ENCODE measurements around the gene BCL11B. TPM values are rescaled to one million over a fixed set of nuclear protein-coding genes. Genes with fewer than 3 reads are reported as not detected.

Gene BCL11B
- total RNA-seq, 1 donor from 2014 or later, result 1.0 TPM

DNA sequence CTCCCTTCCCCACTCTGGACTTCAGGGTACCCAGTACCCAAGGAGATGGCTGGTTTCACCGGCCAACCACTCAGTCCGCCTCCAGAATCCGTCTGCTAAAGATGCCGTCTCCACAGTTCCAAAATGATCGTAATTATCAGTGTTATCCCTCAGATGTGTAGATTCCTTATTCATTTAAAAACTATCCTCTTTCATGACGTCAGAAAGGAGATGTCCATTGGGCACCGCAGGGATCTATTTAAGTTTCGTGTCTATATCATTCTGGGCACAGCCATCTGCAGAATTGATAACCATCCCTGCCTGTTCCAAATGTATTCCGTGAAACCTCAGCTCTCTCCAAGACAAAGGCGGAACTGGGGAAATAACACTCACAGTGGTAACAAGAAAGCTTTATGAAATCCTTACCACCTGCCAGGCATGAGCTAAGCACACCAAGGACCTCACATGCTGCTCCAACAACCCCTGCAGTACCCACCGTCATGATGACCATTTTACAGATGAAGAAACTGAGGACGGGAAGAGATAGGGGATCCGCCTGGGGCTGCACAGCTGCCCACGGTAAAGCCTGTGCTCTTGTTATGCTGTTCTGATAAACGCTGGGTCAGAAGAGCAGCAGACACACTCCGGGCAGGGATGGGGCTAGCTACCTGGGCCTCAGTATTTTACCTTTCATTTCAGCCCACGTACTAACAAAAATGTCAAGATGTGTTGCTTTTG is 90.0 kb downstream of the BCL11B start:
- Mint-ChIP-seq H3K4me1 (ENCODE audit: unreplicated experiment) (peaks cover 11% of the 10 kb centered on the region), H3K4me3 (ENCODE audit: unreplicated experiment) (no peak overlapping the region), H3K9me3 (ENCODE audit: unreplicated experiment) (no peaks in the 10 kb centered on the region), H3K36me3 (ENCODE audit: low read depth, unreplicated experiment) (no peaks in the 10 kb centered on the region), H3K27ac (ENCODE audit: unreplicated experiment) (no peak overlapping the region), H3K27me3 (ENCODE audit: unreplicated experiment) (peaks cover 2% of the 10 kb centered on the region)
- TF ChIP-seq, protein P1, sequence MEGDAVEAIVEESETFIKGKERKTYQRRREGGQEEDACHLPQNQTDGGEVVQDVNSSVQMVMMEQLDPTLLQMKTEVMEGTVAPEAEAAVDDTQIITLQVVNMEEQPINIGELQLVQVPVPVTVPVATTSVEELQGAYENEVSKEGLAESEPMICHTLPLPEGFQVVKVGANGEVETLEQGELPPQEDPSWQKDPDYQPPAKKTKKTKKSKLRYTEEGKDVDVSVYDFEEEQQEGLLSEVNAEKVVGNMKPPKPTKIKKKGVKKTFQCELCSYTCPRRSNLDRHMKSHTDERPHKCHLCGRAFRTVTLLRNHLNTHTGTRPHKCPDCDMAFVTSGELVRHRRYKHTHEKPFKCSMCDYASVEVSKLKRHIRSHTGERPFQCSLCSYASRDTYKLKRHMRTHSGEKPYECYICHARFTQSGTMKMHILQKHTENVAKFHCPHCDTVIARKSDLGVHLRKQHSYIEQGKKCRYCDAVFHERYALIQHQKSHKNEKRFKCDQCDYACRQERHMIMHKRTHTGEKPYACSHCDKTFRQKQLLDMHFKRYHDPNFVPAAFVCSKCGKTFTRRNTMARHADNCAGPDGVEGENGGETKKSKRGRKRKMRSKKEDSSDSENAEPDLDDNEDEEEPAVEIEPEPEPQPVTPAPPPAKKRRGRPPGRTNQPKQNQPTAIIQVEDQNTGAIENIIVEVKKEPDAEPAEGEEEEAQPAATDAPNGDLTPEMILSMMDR (IDR thresholded peaks at IDR 0.05; ENCODE audit: unreplicated experiment), result no peak
- DNase-seq (ENCODE audit: low spot score), result no peak

DNA sequence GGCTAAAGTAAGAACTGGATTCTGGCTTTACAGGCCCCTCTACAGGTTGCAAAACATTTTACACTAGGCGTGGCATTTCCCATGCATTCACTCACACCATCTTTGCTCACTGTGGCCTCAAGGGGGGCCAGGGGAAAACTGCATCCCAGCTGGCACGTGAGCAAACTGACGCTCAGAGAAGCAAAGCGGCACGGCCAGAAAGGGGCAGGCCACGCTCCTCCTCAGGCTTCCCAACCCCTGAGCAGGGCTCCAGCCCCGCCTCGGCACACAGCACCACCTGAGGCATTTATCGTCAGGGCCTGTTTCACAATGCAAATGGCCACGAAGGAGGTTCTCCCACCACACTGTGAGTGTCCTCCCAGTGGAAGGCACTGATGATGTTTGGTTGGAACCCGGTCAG is 90.8 kb downstream of the BCL11B start:
- DNase-seq (ENCODE audit: low spot score), result no peak
- peaks cover 11% of the 10 kb centered on the region for H3K4me1 Mint-ChIP-seq (ENCODE audit: unreplicated experiment)
- no peak overlapping the region for H3K27ac Mint-ChIP-seq (ENCODE audit: unreplicated experiment)
- H3K9me3 Mint-ChIP-seq (ENCODE audit: unreplicated experiment), result no peaks in the 10 kb centered on the region
- no peak overlapping the region for H3K4me3 Mint-ChIP-seq (ENCODE audit: unreplicated experiment)
- H3K27me3 Mint-ChIP-seq (ENCODE audit: unreplicated experiment), result peaks cover 4% of the 10 kb centered on the region
- TF ChIP-seq, protein P1 (IDR thresholded peaks at IDR 0.05; ENCODE audit: unreplicated experiment), result no peak
- no peaks in the 10 kb centered on the region for H3K36me3 Mint-ChIP-seq (ENCODE audit: low read depth, unreplicated experiment)

DNA sequence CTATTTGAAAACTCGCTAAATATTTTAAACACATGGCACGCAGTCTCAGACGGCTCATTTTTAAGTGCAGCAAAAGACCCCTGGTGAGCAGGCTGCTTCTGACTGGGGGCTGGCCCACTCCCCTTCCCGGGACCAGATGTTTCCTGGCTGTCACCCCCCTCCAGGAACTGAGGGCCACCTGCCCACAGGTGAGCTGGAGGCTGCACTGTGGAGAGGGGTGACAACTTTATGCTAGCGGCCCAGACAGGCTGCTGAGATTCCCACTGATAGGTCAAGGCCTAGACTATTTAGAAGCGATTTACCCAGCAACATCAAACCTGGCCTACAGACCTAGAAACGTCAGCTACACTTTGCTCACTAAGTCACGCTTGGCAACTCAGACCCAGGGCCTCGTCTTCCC is 92.1 kb downstream of the BCL11B start:
- TF ChIP-seq, protein P1 (IDR thresholded peaks at IDR 0.05; ENCODE audit: unreplicated experiment), result no peak
- no peaks in the 10 kb centered on the region for H3K9me3 Mint-ChIP-seq (ENCODE audit: unreplicated experiment)
- H3K4me1 Mint-ChIP-seq (ENCODE audit: unreplicated experiment), result peaks cover 11% of the 10 kb centered on the region
- H3K27ac Mint-ChIP-seq (ENCODE audit: unreplicated experiment), result no peak overlapping the region
- H3K4me3 Mint-ChIP-seq (ENCODE audit: unreplicated experiment), result no peak overlapping the region
- DNase-seq (ENCODE audit: low spot score), result no peak
- H3K36me3 Mint-ChIP-seq (ENCODE audit: low read depth, unreplicated experiment), result no peaks in the 10 kb centered on the region
- H3K27me3 Mint-ChIP-seq (ENCODE audit: unreplicated experiment), result peaks cover 2% of the 10 kb centered on the region

DNA sequence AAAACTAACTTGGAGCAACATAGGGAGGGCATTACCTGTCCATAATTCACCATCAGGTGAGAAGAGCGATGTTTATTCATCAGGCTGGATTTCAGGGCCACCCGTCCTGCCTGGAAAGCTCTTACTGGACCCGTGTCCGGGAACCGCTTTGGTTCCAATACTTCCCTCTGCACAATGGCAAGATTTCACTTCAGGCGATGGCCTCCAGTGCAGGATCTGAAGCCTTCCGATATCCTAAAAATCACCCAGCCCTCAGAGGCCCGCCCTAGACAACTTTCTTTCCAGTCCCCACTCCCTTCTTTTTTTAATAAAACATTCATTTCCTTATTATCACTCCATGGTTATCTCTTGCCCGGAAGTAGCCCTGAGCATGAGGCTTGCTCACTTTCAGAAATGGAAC is 92.5 kb downstream of the BCL11B start:
- Mint-ChIP-seq H3K4me3 (ENCODE audit: unreplicated experiment) (no peak overlapping the region), H3K27ac (ENCODE audit: unreplicated experiment) (no peak overlapping the region), H3K36me3 (ENCODE audit: low read depth, unreplicated experiment) (no peaks in the 10 kb centered on the region)

More for the DNA sequence above, 92.5 kb downstream of the BCL11B start:
- Mint-ChIP-seq H3K4me1 (ENCODE audit: unreplicated experiment) (peaks cover 11% of the 10 kb centered on the region), H3K9me3 (ENCODE audit: unreplicated experiment) (no peaks in the 10 kb centered on the region), H3K27me3 (ENCODE audit: unreplicated experiment) (peaks cover 2% of the 10 kb centered on the region)
- DNase-seq (ENCODE audit: low spot score), result no peak
- TF ChIP-seq, protein P1 (IDR thresholded peaks at IDR 0.05; ENCODE audit: unreplicated experiment), result no peak

All from endothelial cell (in vitro differentiated cells).